Stimulated activated CD8-positive, alpha-beta memory T cell treated with anti-CD3 and anti-CD28 coated beads, Interleukin-7, amount 100 ng/mL, for 1 hour (primary cell): ENCODE data around the gene IRF9.

Experiments
- DNase-seq, 2 donors: peaks; one replicate each; pipeline ENCODE4 v3.0.0-alpha.2; 2020; ENCODE audit warnings: low read depth in 2 of 2

IRF9 gene, protein sequence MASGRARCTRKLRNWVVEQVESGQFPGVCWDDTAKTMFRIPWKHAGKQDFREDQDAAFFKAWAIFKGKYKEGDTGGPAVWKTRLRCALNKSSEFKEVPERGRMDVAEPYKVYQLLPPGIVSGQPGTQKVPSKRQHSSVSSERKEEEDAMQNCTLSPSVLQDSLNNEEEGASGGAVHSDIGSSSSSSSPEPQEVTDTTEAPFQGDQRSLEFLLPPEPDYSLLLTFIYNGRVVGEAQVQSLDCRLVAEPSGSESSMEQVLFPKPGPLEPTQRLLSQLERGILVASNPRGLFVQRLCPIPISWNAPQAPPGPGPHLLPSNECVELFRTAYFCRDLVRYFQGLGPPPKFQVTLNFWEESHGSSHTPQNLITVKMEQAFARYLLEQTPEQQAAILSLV

DNA sequence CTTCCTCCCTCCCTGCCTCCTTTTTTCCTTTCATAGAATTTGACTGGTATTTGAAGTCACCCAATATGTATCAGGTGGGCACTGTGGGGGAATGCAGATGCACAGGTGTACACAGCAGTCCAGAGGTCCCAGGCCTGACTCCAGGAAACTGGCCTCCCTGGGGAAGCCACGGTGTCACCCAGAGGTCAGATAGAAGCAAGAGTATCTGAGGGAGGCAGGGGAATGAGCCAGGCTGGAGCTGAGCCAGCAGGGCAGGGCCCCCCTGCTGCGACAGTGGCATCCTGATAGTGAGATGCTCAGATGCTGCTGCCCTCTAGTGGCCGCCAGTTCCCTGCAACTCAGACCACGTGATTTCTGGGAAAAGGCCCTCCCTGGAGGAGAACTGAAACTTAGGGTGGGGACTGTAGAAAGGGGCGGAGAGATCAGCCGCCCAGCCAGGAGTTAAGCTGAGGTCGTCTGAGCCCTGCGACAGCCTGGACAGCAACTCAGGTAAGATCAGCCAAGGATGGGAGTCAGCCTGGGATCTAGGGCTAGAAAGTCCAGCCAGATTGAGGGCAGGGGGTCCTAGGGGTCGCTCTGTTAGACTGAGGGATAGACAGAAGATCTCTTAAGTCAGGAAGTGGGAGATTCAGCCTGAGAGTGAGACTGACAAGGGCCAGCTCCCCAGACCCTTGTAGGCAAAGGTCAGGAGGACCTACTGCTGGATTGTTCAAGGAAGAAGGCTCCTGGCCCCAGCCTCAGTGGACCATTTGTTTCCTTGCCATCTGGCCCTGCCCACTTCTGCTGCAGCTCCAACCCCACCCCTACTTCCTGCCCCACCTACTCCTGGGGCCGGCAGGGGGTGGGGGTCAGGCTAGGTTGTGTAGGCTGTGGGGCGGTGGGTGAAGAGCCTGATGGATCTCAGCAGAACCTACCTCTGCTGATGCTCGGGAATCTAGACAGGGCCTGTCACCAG lies at the start of gene IRF9:
TSS of gene IRF9 (plus strand) at position 416 of the 955 bp plus-strand sequence. CDS start 880 bp downstream, outside the sequence.
- DNase-seq, result peak; percentile 98 to 99

DNA sequence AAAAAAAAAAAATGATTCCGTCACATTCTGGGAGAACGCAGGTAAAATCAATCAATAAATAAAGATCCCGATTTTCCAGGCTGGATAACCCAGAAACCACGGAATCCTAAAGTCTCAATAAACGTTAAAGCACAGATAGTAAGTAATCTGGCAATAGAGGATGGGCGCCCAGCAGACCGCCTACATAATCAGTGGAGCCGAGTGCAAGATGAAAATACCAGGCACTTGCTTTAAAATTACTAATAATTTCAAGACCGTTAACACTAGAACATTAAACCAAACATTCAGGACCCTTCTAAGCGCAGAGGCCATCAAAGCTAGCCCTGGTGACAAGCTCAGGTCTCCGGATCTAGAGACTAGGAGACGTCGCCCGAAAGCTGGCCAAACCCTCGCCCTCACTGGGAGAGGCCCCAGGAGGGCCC lies 47.7 kb upstream of the IRF9 start:
- DNase-seq, result no peak

DNA sequence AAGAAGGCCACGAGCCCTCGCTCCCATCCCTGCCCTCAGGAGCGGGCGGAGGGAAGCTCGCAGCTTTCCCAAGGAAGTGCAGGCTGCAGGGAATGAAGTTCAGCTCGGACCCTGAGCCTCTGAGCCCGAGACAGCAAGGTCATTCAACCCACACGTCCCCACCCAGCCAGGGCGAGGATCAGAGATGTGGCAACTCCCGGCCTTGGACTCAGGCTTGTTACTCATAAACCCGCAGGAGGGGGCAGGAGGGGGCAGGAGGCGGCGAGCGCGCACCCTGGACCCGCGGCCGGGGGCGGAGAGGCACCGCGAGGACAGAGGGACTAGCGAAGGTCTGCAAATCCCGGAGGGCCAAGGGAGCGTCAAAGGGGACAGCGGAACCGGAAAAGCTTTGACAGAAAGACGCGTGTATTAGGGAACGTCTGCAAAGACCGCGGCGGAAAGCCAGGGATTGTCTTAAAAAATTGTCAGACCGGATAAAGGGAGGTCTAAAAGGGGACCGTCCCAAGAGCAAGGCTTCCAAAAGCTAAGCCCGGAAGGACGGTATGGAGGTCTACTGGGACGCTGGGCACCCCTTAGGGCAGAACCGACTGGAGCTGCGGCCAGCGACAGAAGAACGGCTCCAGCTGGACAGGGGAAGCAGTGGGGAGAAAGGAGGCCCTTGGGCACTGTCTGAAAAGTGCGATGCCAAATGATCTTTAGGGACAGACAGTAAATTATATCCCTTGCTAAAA lies 47.1 kb upstream of the IRF9 start:
- peak; percentile 42 to 58 for DNase-seq

DNA sequence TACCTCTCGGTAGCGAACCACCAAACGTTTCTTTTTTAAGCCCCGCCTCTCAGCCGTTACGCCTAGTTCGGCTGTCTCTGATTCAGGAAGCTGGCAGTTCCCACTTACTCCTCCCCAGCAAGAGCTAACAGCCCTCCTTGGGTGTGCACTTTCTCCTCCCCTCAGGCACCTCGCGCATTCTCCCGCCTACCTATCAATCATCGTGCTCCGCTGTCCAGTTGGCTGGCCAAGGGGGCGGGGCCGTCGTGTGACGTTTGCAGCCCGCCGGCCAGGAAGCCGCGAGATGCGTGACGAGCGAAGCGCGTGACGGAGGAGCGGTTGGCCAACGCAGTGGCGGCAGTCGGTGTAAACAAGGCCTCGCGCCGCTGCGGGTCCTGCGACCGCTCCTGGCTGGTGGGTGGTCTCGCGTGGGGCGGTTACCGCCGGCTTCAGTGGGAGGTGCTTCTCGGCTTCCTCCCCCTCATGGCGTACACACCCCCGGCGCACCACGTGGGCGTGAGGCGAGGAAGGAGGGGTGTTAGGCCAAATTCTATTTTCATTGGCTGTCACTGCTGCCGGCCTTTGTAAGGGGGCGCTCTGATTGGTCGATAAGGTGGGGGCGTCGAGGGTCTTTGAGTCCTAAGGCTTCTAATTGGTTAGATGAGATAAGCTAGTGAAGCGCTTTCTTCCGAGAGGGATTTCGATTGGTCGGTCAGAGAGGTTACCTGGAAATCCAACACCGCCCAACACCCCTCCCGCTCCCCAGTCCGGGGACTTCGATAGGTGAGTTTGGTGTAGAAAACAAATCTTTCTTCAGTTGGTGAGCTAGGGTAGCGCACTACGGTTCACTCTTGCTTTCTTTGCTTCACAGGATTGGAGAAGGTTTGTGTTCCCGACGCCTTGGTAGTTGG lies 46.3 kb upstream of the IRF9 start, which contains the start of the genes DCAF11 and NRL:
TSS of gene DCAF11 (plus strand) at position 246 of the 890 bp plus-strand sequence. CDS start 818 bp downstream, outside the sequence.
TSS of gene NRL (minus strand) at position 418 of the 890 bp plus-strand sequence. CDS start 32,101 bp downstream, outside the sequence.
- peak; percentile 92 to 94 for DNase-seq

DNA sequence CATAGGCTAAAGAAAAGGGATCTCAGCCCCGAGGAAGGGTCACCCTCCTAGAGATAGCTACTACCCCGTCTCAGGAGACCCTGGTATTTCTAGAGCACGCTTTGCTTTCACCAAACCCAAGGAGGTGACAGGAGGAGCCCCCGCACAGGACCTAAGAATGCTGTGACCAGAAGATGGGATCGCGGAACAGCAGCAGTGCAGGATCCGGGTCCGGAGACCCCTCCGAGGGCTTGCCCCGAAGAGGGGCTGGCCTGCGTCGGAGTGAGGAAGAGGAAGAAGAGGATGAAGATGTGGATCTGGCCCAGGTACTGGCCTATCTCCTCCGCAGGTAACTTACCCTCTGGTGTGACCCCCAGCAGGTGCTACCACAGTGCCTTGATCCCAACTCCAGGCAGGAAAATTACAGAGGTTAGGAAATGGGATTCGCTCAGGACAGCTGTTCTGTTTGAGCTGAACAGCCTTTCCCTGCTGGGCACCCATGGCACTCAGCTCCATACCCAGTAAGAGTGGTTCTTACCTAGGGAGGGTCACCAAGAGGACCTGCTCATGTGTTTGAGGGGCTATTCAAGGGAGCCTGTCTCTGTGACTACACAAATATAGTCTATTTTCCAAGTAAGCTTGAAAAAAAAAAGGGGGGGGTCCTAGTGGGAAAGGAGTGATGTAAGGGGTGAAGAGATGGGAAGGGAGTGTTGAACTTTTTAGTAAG lies 45.5 kb upstream of the IRF9 start:
- DNase-seq, result no peak

DNA sequence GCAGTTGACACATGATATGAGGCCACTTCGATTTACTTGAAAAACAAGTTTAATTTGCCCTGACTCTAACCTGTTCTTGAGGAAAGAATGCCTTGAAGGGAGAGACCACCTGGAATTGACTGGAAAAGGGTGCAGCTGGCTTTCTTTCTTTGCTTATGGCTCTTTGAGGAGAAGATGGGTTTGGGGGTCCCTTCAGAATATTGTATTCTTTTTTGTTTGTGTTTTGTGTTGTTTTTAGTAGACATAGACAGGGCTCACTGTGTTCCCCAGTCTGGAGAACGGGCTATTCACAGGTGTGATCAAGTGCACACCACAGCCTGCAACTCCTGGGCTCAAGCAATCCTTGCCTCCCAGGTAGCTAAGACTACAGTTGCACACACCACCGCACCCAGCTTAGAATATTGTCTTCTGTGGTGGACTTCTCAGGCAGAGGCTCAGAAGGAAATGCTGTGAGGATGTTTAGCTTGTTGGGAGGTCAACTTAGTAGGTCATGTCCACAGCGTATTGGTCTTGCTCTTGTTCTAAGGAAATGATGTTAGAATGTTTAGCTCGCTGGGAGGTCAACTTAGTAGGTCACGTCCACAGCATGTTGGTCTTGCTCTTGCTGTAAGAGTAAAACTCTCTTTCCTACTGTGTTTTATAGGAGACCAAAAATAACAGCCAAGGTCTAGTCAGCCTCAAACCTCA lies 44.8 kb upstream of the IRF9 start:
- no peak for DNase-seq

DNA sequence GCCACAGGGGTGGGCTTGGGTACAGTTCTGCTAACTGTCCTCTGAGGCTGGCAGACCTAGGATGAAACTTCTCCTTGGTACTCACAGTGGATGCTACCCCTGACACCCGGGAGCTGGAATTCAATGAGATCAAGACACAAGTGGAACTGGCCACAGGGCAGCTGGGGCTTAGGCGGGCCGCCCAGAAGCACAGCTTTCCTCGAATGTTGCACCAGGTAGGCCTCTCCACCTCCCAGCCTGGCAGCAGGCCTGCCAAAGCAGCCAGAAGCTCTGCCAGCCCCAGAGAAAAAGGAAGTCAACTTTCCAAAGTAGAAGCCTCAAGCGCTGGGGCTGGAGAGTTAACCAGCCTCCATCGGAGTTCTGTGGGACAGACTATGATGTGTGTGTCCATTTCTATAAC lies 43.9 kb upstream of the IRF9 start:
- DNase-seq, result no peak

DNA sequence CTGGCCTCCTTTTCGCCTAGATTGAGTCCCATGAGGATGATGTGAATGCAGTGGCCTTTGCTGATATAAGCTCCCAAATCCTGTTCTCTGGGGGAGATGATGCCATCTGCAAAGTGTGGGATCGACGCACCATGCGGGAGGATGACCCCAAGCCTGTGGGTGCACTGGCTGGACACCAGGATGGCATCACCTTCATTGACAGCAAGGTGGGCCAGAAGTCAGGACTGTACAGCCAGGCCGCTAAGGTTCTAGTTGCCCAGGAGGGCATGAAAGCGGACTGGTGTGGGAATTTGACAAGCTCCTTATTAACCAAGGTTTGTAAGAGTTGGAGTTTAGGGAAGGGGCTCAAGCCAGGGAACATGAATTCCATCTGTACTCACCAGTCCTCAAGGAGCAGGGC lies 41.4 kb upstream of the IRF9 start:
- no peak for DNase-seq

DNA sequence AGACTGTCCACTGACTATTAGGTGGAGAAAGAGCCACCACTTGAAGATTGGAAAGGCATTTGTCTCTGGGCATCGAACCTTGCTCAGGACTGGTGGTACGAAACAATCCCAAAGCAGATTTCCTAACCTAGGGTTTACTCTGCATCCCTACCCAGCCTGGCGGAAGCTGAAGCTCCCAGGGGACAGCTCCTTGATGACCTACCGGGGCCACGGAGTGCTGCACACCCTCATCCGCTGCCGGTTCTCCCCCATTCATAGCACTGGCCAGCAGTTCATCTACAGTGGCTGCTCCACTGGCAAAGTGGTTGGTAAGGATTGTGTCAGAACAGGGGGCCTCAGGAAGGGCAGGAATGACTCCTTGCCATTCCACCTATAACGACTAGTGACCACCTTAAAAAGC lies 39.9 kb upstream of the IRF9 start:
- DNase-seq, result no peak

DNA sequence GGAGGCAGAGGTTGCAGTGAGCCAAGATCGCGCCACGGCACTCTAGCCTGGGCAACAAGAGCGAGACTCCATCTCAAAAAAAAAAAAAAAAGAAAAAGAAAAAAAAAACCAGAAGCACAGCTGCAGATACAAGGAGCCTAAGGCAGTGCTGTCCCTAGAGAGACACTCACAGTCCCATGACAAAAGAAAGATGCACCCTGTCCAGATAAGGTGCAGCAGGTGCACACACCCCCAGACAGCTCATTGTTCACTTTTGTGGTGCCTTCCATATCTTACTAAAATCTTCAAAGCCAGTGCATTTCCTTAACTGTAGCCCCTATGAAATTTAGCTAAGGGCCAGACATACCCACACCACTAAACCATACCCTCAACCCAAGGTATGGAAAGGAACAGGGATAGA lies 38.6 kb upstream of the IRF9 start:
- no peak for DNase-seq

DNA sequence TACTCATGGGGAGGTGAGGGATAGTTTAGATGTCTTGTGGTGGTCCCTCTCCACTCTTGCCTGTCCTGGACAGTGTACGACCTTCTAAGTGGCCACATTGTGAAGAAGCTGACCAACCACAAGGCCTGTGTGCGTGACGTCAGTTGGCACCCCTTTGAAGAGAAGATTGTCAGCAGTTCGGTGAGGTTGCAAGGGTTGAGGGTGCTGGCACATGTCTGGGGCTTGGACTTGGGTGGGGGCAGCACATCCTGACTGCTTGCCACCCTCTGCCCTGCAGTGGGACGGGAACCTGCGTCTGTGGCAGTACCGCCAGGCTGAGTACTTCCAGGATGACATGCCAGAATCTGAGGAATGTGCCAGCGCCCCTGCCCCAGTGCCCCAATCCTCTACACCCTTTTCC lies 38.2 kb upstream of the IRF9 start:
- no peak for DNase-seq

DNA sequence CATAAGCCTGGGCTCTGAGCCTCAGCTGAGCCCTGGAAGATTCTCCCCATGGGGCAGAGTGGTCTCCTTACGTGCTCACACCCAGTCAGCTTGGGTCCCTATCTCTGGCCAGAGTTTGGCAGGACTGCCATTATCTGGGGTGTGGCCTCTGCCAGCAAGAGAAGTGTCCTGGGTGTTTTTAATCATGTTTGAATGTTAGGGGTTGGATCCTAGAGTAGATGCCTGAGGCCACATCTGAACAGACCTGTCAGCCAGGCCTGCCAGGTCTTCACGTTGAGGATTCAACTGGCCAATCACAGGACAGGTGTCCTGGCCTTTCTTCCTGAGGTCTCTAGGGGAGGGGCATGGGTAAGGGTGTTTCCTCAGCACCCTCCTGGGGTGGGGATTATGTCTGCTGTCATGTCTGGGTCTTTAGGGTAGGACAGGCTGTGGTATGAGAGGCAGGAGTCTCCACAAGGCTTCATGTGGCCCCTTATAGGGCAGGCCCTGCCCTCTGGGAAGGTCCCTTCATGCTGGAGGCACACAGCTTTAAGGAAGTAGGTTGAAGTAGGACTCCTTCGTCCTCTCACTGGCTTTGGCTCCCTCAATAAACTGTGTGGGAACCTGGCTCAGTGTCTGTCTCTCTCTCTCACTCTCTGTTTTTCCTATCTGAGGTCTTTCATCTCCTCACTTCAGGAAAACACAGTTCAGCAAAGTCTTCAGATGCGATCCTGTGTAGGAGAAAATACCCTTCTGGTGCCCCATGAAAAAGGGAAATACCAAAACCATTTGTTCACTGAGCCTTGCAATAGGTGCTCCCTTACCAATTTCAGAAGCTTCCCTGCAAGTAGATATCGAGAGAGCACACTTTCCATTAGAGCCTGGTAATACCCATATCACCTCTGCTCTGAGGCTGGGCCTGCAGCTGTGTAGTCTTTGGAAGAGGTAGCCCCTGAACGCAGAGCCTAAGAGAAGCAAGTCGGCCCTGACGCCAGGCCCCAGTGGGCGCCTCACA lies 37.3 kb upstream of the IRF9 start:
- DNase-seq, result no peak

DNA sequence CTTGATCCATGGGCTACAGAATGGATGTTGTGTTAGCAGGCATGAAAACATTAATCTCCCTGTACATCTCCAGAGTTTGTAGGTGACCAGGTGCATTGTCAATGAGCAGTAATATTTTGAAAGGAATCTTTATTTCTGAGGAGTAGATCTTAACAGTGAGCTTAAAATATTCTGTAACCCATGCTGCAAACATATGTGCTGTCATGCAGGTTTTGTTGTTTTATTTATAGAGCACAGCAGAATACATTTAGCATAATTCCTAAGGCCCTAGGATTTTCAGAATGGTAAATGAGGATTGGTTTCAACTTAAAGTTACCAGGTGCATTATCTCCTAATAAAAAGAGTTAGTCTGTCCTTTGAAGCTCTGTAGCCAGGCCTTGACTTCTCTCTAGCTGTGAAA lies 34.1 kb upstream of the IRF9 start:
- DNase-seq, result no peak

DNA sequence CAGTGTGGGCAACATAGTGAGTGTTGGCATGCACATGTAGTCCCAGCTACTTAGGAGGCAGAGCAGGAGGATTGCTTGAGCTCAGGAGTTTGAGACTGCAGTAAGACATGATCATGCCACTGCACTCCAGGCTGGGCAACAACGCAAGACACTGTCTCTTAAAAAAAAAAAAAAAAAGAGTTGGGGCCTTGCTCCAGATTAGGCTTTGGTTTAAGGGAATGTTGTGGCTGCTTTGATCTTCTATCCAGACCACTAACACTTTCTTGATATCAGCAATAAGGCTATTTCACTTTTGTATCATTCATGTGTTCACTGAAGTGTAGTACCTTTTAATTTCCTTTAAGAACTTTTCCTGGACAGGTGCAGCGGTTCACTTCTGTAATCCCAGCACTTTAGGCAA lies 33.4 kb upstream of the IRF9 start:
- DNase-seq, result no peak

DNA sequence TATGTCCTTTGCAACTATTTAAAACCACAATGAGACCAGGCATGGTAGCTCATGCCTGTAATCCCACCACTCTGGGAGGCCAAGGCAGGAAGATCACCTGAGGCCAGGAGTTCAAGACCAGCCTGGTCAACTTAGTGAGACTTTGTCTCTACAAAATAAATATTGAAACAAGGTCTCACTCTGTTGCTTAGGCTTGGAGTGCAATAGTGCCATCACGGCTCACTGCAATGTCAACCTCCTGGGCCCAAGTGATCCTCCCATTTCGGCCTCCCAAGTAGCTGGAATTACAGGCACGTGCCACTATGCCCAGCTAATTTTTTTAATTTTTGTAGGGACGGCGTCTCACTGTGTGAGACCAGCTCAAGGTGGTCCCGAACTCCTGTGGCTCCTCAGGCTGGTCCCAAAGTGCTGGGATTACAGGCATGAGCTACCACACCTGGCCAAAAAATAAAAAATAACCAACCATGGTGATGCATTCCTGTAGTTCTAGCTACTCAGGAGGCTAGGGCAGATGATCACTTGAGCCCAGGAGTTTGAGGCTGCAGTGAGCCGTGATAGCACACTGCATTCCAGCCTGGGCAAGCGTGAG lies 31.6 kb upstream of the IRF9 start:
- no peak for DNase-seq

DNA sequence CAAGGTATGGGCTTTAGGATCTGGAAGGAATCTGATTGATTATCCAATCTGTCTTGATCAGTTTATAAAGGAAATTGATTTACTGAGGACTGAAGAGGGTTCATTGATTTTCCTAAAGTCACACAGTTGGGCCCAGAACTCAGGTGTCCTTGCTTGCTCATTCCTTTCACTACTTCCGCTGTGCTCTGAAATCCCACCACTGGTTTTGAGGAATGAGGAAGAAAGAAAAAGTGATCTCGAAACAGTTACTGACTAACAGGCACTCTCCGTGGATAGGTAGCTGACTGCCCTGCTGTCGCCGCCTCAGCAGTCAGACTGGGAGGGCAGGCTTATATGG lies 30.7 kb upstream of the IRF9 start, which contains the start of gene FITM1:
TSS of gene FITM1 (plus strand) at position 280 of the 337 bp plus-strand sequence. CDS start 905 bp downstream, outside the sequence.
- DNase-seq, result no peak

DNA sequence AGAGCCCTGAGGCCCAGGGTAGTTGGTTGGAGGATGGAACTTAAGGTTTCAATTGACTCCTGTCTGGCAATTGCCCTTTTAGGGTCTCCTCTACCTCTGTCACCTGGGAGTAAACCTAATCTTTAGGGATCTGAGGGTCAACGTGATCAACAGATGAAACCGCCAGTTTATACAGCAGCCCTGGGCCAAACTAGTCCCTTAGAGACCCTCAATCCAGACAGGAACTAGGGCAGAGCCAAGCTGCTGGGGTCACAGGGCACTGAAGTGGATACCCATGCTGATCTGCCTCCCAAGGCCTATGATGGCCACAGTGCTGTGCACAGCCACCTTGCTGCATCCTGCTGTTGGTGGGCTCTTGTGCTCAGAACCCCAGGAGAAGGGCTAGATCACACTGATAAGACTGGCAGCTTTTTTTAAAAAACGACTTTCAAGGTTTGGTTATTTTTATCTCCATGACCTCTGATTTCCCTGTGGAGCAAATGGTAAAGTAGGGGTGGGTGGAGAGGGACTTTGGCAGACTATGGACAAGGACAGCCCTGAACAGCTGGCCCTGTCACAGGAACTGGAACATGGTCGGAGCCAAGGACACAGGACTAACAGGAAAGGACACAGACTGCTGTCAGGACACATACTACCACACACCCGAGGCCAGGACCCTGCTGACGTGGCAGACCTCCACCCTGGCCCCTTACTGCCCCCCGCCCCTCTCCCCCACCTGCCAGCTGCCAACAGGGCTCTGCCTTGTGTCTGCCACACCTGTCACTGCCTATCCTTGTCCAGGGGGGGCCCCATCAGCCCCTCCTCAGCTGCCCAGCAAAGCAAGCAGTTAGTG lies 30.1 kb upstream of the IRF9 start:
- no peak for DNase-seq
